B cell (primary cell): ENCODE data around the gene KCNMB2. TPM values are rescaled to one million over a fixed set of nuclear protein-coding genes. Genes with fewer than 3 reads are reported as not detected.

Experiments used
- ATAC-seq: fragments of 200-7000 bp; cut with Tn5 transposase; one replicate; pipeline ENCODE4 v1.10.0; 2021; ENCODE audit warnings: low read depth, mild to moderate bottlenecking, moderate number of reproducible peaks, moderate library complexity
- CTCF ChIA-PET: fragments of 350-600 bp; sonication (Branson Sonifier 250); formaldehyde crosslinking; loops from one replicate; lab custom pipeline; 2021; ENCODE audit warnings: antibody characterized with exemption, inconsistent platforms; lab: Charles Lee
- POLR2A ChIA-PET: fragments of 350-600 bp; sonication (Branson Sonifier 250); formaldehyde crosslinking; loops from one replicate; lab custom pipeline; 2021; ENCODE audit warnings: antibody characterized with exemption; lab: Charles Lee
- DNase-seq: peaks from one replicate; pipeline ENCODE4 v3.0.0; 2013
- H2AFZ ChIP-seq: 2 replicates; pipeline ENCODE4 v1.6.1; 2012; ENCODE audit warnings: mild to moderate bottlenecking, low read depth, low read length; ENCODE audit not compliant: insufficient read depth, poor library complexity, severe bottlenecking
- H3K27ac ChIP-seq, 2 donors: 1 replicate in 1 of 2; 2 replicates in 1 of 2; pipeline ENCODE4 v1.5.1; 2012 to 2013; ENCODE audit warnings: low read length in 2 of 2, mild to moderate bottlenecking in 2 of 2, moderate library complexity in 1 of 2
- H3K27me3 ChIP-seq, 4 experiments: fragments of 200-600 bp in 1 of 4; sonication (generic) in 1 of 4; replicated peaks in 1 of 4; 1 replicate in 2 of 4; 2 replicates in 2 of 4; pipeline versions ENCODE4 v1.6.1 to v1.7.0; 2013 to 2016; ENCODE audit warnings: low read length in 3 of 4, mild to moderate bottlenecking in 2 of 4, mixed read lengths in 1 of 4, moderate library complexity in 1 of 4; ENCODE audit not compliant: insufficient read depth in 4 of 4, control insufficient read depth in 3 of 4; ENCODE audit errors: control extremely low read depth in 1 of 4
- H3K36me3 ChIP-seq, 2 experiments: replicated peaks in 1 of 2; 1 replicate in 1 of 2; 2 replicates in 1 of 2; pipeline versions ENCODE4 v1.6.1 to v1.7.1; 2013; ENCODE audit warnings: low read length in 1 of 2; ENCODE audit not compliant: insufficient read depth in 2 of 2, control insufficient read depth in 1 of 2; ENCODE audit errors: control extremely low read depth in 1 of 2, extremely low read depth in 1 of 2
- H3K4me1 ChIP-seq, 2 donors: fragments of 200-600 bp in 1 of 2; sonication (generic) in 1 of 2; 1 replicate in 1 of 2; 2 replicates in 1 of 2; pipeline versions ENCODE4 v1.5.1 to v1.6.1; 2013 to 2017; ENCODE audit warnings: low read length in 2 of 2; ENCODE audit not compliant: control insufficient read depth in 2 of 2, insufficient read depth in 2 of 2
- H3K4me2 ChIP-seq: replicated peaks from 2 replicates; pipeline ENCODE3; 2012; ENCODE audit warnings: mild to moderate bottlenecking, low read depth, low read length; ENCODE audit not compliant: poor library complexity, severe bottlenecking
- H3K4me3 ChIP-seq, 5 experiments: fragments of 200-600 bp in 1 of 5; sonication (generic) in 1 of 5; 1 replicate in 3 of 5; 2 replicates in 2 of 5; pipeline versions ENCODE4 v1.5.1 to v1.7.0; 2011 to 2016; ENCODE audit warnings: low read length in 4 of 5, mild to moderate bottlenecking in 4 of 5, low read depth in 2 of 5, control low read depth in 1 of 5, moderate library complexity in 1 of 5; ENCODE audit not compliant: insufficient read depth in 1 of 5; ENCODE audit errors: control extremely low read depth in 1 of 5, extremely low read depth in 1 of 5
- H3K79me2 ChIP-seq: fragments of 200-600 bp; sonication (generic); one replicate; pipeline ENCODE4 v1.6.0; 2016; ENCODE audit warnings: low read length; ENCODE audit not compliant: control insufficient read depth, insufficient read depth
- H3K9ac ChIP-seq: fragments of 200-600 bp; sonication (generic); 2 replicates; pipeline ENCODE4 v1.6.1; 2017; ENCODE audit warnings: mild to moderate bottlenecking, low read length, moderate library complexity
- H3K9me3 ChIP-seq, 3 donors: one replicate each; pipeline versions ENCODE4 v1.6.1 to v1.7.1; 2013; ENCODE audit warnings: low read length in 2 of 3; ENCODE audit not compliant: control insufficient read depth in 2 of 3, insufficient read depth in 1 of 3; ENCODE audit errors: control extremely low read depth in 1 of 3
- H4K20me1 ChIP-seq: 2 replicates; pipeline ENCODE4 v1.6.0; 2012; ENCODE audit warnings: mild to moderate bottlenecking, low read length; ENCODE audit not compliant: insufficient read depth, control insufficient read depth, poor library complexity, severe bottlenecking
- H3K27ac Mint-ChIP-seq: one replicate; pipeline ENCODE4 v1.8.0; 2021; ENCODE audit warnings: mixed read lengths
- H3K27me3 Mint-ChIP-seq: one replicate; pipeline ENCODE4 v1.8.0; 2021; ENCODE audit warnings: mixed read lengths
- H3K4me1 Mint-ChIP-seq: one replicate; pipeline ENCODE4 v1.8.0; 2021; ENCODE audit warnings: mixed read lengths
- H3K4me3 Mint-ChIP-seq: one replicate; pipeline ENCODE4 v1.8.0; 2021; ENCODE audit warnings: mixed read lengths
- H3K9me3 Mint-ChIP-seq: one replicate; pipeline ENCODE4 v1.8.0; 2022; ENCODE audit warnings: mixed read lengths; ENCODE audit not compliant: insufficient read depth
- CTCF ChIP-seq: fragments of 200-600 bp; IDR thresholded peaks from one replicate; pipeline ENCODE4 v1.8.0; 2022; ENCODE audit warnings: antibody characterized with exemption, mild to moderate bottlenecking
- EZH2 ChIP-seq: IDR thresholded peaks from 2 replicates; pipeline ENCODE4 v1.6.1; 2012; ENCODE audit warnings: borderline replicate concordance, low read depth, mild to moderate bottlenecking, moderate library complexity, low read length; ENCODE audit not compliant: insufficient read depth, poor library complexity, severe bottlenecking
- whole genome bisulfite sequencing: methylation state at CpG from one replicate; pipeline ENCODE4 v1.1.5; 2013; ENCODE audit warnings: missing lambda C conversion rate; ENCODE audit not compliant: insufficient coverage; 5-methylcytosine and 5-hydroxymethylcytosine counted together
- intact Hi-C: fragments of 100-400 bp; cut with micrococcal nuclease; formaldehyde crosslinking; loops from one replicate; pipeline ENCODE4 v1.10.0; 2022
- polyA plus RNA-seq: library from polyadenylated mRNA; depleted of rRNA; stranded (reverse); fragments of >200 nt; gene quantifications from 2 replicates; pipeline ENCODE4 v1.2.3, GENCODE V29; 2012
- total RNA-seq, 2 donors: library from RNA; stranded (reverse); fragments of 120-200 nt in 1 of 2; gene quantifications; 1 replicate in 1 of 2; 2 replicates in 1 of 2; pipeline versions ENCODE4 v1.2.3 to v1.2.4, GENCODE V29; 2013 to 2022

KCNMB2 gene
- total and polyA plus RNA-seq, 2 donors (not counting 1 experiment from before 2014, with no cell fraction given) = not detected

- no peaks in the 10 kb centered on the region for H4K20me1 ChIP-seq
- no peak overlapping the region for H3K27ac ChIP-seq
- ChIA-PET CTCF (no interaction called here), POLR2A (no interaction called here)
- WGBS = 100% methylated on average over 1 of the region's 3 CpGs
- H2AFZ ChIP-seq = no peak overlapping the region
- intact Hi-C loops = no loop called here
- H3K9me3 ChIP-seq = no peaks in the 10 kb centered on the region
- no peak overlapping the region for H3K4me3 ChIP-seq
- H3K4me3 Mint-ChIP-seq = no peak overlapping the region
- H3K27me3 ChIP-seq = no peaks in the 10 kb centered on the region
- H3K4me2 ChIP-seq = no peak overlapping the region
- ATAC-seq = no peak
- H3K9me3 Mint-ChIP-seq = no peaks in the 10 kb centered on the region
- H3K36me3 ChIP-seq = no peaks in the 10 kb centered on the region
- no peak overlapping the region for H3K27ac Mint-ChIP-seq
- DNase-seq = no peak
- no peak for TF ChIP-seq CTCF
- TF ChIP-seq EZH2 = no peak
- H3K27me3 Mint-ChIP-seq = no peaks in the 10 kb centered on the region
- H3K4me1 ChIP-seq = no peaks in the 10 kb centered on the region
- no peaks in the 10 kb centered on the region for H3K4me1 Mint-ChIP-seq
- no peak overlapping the region for H3K9ac ChIP-seq
- no peaks in the 10 kb centered on the region for H3K79me2 ChIP-seq
These were observed 48.5 kb upstream of the KCNMB2 start for GRCh38 chr3:178487752-178488151.

GRCh38 chr3:178491751-178492150 lies 44.5 kb upstream of the KCNMB2 start:
- H4K20me1 ChIP-seq = no peaks in the 10 kb centered on the region
- TF ChIP-seq EZH2 = no peak
- no peaks in the 10 kb centered on the region for H3K36me3 ChIP-seq
- H3K27ac ChIP-seq = no peak overlapping the region
- DNase-seq (no peak), ATAC-seq (no peak)
- H3K4me1 Mint-ChIP-seq = no peaks in the 10 kb centered on the region
- H3K4me3 ChIP-seq = no peak overlapping the region
- ChIA-PET POLR2A (no interaction called here), CTCF (no interaction called here)
- no peak overlapping the region for H2AFZ ChIP-seq
- intact Hi-C loops = no loop called here
- no peaks in the 10 kb centered on the region for H3K9me3 Mint-ChIP-seq
- H3K9me3 ChIP-seq = peaks cover 0 to 9% (median 0%) of the 10 kb centered on the region in 3 donors
- no peaks in the 10 kb centered on the region for H3K79me2 ChIP-seq
- H3K4me1 ChIP-seq = no peaks in the 10 kb centered on the region
- no peak overlapping the region for H3K4me2 ChIP-seq
- no peaks in the 10 kb centered on the region for H3K27me3 ChIP-seq
- no peaks in the 10 kb centered on the region for H3K27me3 Mint-ChIP-seq
- no peak overlapping the region for H3K9ac ChIP-seq
- no peak overlapping the region for H3K27ac Mint-ChIP-seq
- no CpG with 5 or more reads among the region's 3 CpGs for WGBS
- no peak overlapping the region for H3K4me3 Mint-ChIP-seq
